Adrenal gland (tissue), 5 donors: ENCODE measurements around the gene CSK.

ENCODE experiments used
- POLR2A ChIP-seq, 2 donors: fragments of 450-650 bp; IDR thresholded peaks; one replicate each; pipeline ENCODE4 v1.6.1; 2017; ENCODE audit warnings: antibody characterized with exemption in 2 of 2, mild to moderate bottlenecking in 2 of 2, moderate library complexity in 1 of 2
- TF ChIP-seq, protein P1 (sequence below), 6 experiments: fragments of 450-650 bp in 4 of 6; fragments of 200-600 bp in 2 of 6; sonication (generic) in 1 of 6; IDR thresholded peaks; 1 replicate in 5 of 6; 2 replicates in 1 of 6; pipeline versions ENCODE4 v1.5.1 to v1.8.0; 2016 to 2021; ENCODE audit warnings: antibody characterized with exemption in 6 of 6, mild to moderate bottlenecking in 2 of 6, moderate library complexity in 1 of 6
- donor health status: DM: no; HTN: no; CAD: no.

DNA sequence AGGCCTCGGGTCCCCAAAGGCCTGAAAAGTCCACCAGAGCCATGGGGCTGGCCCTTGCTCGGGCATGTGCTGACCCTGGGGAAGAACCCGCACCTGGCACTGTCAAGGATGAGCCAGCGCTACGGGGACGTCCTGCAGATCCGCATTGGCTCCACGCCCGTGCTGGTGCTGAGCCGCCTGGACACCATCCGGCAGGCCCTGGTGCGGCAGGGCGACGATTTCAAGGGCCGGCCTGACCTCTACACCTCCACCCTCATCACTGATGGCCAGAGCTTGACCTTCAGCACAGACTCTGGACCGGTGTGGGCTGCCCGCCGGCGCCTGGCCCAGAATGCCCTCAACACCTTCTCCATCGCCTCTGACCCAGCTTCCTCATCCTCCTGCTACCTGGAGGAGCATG lies 32.0 kb upstream of the CSK start:
- TF ChIP-seq, protein P1, sequence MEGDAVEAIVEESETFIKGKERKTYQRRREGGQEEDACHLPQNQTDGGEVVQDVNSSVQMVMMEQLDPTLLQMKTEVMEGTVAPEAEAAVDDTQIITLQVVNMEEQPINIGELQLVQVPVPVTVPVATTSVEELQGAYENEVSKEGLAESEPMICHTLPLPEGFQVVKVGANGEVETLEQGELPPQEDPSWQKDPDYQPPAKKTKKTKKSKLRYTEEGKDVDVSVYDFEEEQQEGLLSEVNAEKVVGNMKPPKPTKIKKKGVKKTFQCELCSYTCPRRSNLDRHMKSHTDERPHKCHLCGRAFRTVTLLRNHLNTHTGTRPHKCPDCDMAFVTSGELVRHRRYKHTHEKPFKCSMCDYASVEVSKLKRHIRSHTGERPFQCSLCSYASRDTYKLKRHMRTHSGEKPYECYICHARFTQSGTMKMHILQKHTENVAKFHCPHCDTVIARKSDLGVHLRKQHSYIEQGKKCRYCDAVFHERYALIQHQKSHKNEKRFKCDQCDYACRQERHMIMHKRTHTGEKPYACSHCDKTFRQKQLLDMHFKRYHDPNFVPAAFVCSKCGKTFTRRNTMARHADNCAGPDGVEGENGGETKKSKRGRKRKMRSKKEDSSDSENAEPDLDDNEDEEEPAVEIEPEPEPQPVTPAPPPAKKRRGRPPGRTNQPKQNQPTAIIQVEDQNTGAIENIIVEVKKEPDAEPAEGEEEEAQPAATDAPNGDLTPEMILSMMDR (IDR thresholded peaks at IDR 0.05): no peak
- TF ChIP-seq POLR2A (IDR thresholded peaks at IDR 0.05): no peak
